Measurements from ENCODE around the gene G6PC3. TPM values are rescaled to one million over a fixed set of nuclear protein-coding genes. Genes with fewer than 3 reads are reported as not detected.
A peak's percentile ranks its signal among the peaks of the same experiment; 100 is the strongest.

The G6PC3 gene
- total and polyA plus RNA-seq, 2 experiments from 2014 or later, result 36.1 to 132 TPM

GRCh38 chr17:44084921-44085320 lies 14.4 kb downstream of the G6PC3 start:
- Histone ChIP-seq H3K9me2 (replicated peaks; ENCODE audit: insufficient read depth) (no peaks in the 10 kb centered on the region), H3K4me3 (no peak overlapping the region), H2AFZ (no peak overlapping the region), H3K9me3 (ENCODE audit: low read depth) (no peaks in the 10 kb centered on the region), H3K4me1 (ENCODE audit: insufficient read depth) (peaks cover 11% of the 10 kb centered on the region), H3K27me3 (no peaks in the 10 kb centered on the region), H3K36me3 (replicated peaks; ENCODE audit: insufficient read depth, low read depth) (no peaks in the 10 kb centered on the region), H4K20me1 (ENCODE audit: insufficient read depth, poor library complexity, severe bottlenecking) (no peaks in the 10 kb centered on the region), H3K79me2 (no peaks in the 10 kb centered on the region), H3K27ac (no peak overlapping the region), H3K4me2 (no peak overlapping the region)
- no peak for TF ChIP-seq CTCF (IDR thresholded peaks at IDR 0.05; ENCODE audit: poor library complexity)
- no peak for TF ChIP-seq EZH2 (IDR thresholded peaks at IDR 0.05; ENCODE audit: borderline replicate concordance)
- TF ChIP-seq EZH2phosphoT487 (IDR thresholded peaks at IDR 0.05; ENCODE audit: low read depth, severe bottlenecking, unreplicated experiment), result no peak
- DNase-seq (ENCODE audit: low spot score), result no peak
- 83% methylated on average over 7 of the region's 7 CpGs for WGBS (ENCODE audit: low lambda C conversion rate, missing lambda C conversion rate)

- Histone ChIP-seq H3K4me2 (no peak overlapping the region), H3K27ac (peak overlapping the region; percentile 87), H3K36me3 (replicated peaks; ENCODE audit: insufficient read depth, low read depth) (no peaks in the 10 kb centered on the region), H3K9me3 (ENCODE audit: low read depth) (no peaks in the 10 kb centered on the region), H3K4me1 (ENCODE audit: insufficient read depth) (peaks cover 11% of the 10 kb centered on the region), H2AFZ (no peak overlapping the region), H3K27me3 (no peaks in the 10 kb centered on the region), H3K4me3 (no peak overlapping the region), H3K79me2 (no peaks in the 10 kb centered on the region), H4K20me1 (ENCODE audit: insufficient read depth, poor library complexity, severe bottlenecking) (no peaks in the 10 kb centered on the region), H3K9me2 (replicated peaks; ENCODE audit: insufficient read depth) (no peaks in the 10 kb centered on the region)
- DNase-seq (ENCODE audit: low spot score), result no peak
- 91% methylated on average over 5 of the region's 5 CpGs for WGBS (ENCODE audit: low lambda C conversion rate, missing lambda C conversion rate)
- TF ChIP-seq EZH2 (IDR thresholded peaks at IDR 0.05; ENCODE audit: borderline replicate concordance) (no peak), CTCF (IDR thresholded peaks at IDR 0.05; ENCODE audit: poor library complexity) (no peak), EZH2phosphoT487 (IDR thresholded peaks at IDR 0.05; ENCODE audit: low read depth, severe bottlenecking, unreplicated experiment) (no peak)
These were observed 15.4 kb downstream of the G6PC3 start for GRCh38 chr17:44085908-44086307.

- WGBS (ENCODE audit: low lambda C conversion rate, missing lambda C conversion rate), result 82% methylated on average over 9 of the region's 23 CpGs
These were observed 16.1 kb downstream of the G6PC3 start for GRCh38 chr17:44086364-44087311.

More at GRCh38 chr17:44086364-44087311, 16.1 kb downstream of the G6PC3 start:
- no peaks in the 10 kb centered on the region for H3K36me3 ChIP-seq (replicated peaks; ENCODE audit: insufficient read depth, low read depth)
- peak overlapping the region; percentile 87 for H3K27ac ChIP-seq
- peak overlapping the region; percentile 51 for H3K4me2 ChIP-seq
- no peaks in the 10 kb centered on the region for H3K9me2 ChIP-seq (replicated peaks; ENCODE audit: insufficient read depth)
- peak; percentile 92 for DNase-seq (ENCODE audit: low spot score)
- no peaks in the 10 kb centered on the region for H3K27me3 ChIP-seq
- no peaks in the 10 kb centered on the region for H3K9me3 ChIP-seq (ENCODE audit: low read depth)
- TF ChIP-seq CTCF (IDR thresholded peaks at IDR 0.05; ENCODE audit: poor library complexity) (no peak), EZH2 (IDR thresholded peaks at IDR 0.05; ENCODE audit: borderline replicate concordance) (no peak), EZH2phosphoT487 (IDR thresholded peaks at IDR 0.05; ENCODE audit: low read depth, severe bottlenecking, unreplicated experiment) (no peak)
- H3K79me2 ChIP-seq, result no peaks in the 10 kb centered on the region
- H2AFZ ChIP-seq, result no peak overlapping the region
- no peak overlapping the region for H3K4me3 ChIP-seq
- H3K4me1 ChIP-seq (ENCODE audit: insufficient read depth), result peaks cover 11% of the 10 kb centered on the region
- no peaks in the 10 kb centered on the region for H4K20me1 ChIP-seq (ENCODE audit: insufficient read depth, poor library complexity, severe bottlenecking)

Measured in hepatocyte (in vitro differentiated cells).